AG09319 (cell line): ENCODE results near the gene C18orf54.

ENCODE experiments used
- DNase-seq: peaks from one replicate; pipeline ENCODE4 v3.0.0-alpha.2; 2010; ENCODE audit warnings: low read depth; ENCODE audit errors: extremely low read depth
- CTCF ChIP-seq: IDR thresholded peaks from 2 replicates; pipeline ENCODE4 v1.5.1; 2011; ENCODE audit warnings: low read depth, mild to moderate bottlenecking, inconsistent platforms, low read length, moderate library complexity

Gene C18orf54

GRCh38 chr18:54411781-54412180 lies 54.1 kb downstream of the C18orf54 start:
- no peak for DNase-seq
- no peak for TF ChIP-seq CTCF

- TF ChIP-seq CTCF: no peak
- DNase-seq: no peak
Measured at GRCh38 chr18:54415086-54415485, 57.4 kb downstream of the C18orf54 start.

GRCh38 chr18:54416436-54416835 lies 58.7 kb downstream of the C18orf54 start:
- no peak for TF ChIP-seq CTCF
- DNase-seq: no peak

- no peak for DNase-seq
- TF ChIP-seq CTCF: no peak
Measured at GRCh38 chr18:54423831-54424230, 66.1 kb downstream of the C18orf54 start.

- DNase-seq: no peak
- no peak for TF ChIP-seq CTCF
Measured at GRCh38 chr18:54426085-54426665, 68.5 kb downstream of the C18orf54 start.
